HG03066 (cell line): ENCODE measurements around the gene SUCLA2.

ENCODE experiments used
- ATAC-seq: cut with Tn5 transposase; IDR thresholded peaks from one replicate; pipeline ENCODE4 v1.9.1; 2021; ENCODE audit warnings: low read depth; ENCODE audit not compliant: unreplicated experiment

The SUCLA2 gene

GRCh38 chr13:47904891-47905290, 96.2 kb downstream of the SUCLA2 start:
- no peak for ATAC-seq

- ATAC-seq: no peak
Observed at GRCh38 chr13:47904241-47904640, 96.8 kb downstream of the SUCLA2 start.

GRCh38 chr13:47903836-47904235, 97.2 kb downstream of the SUCLA2 start:
- no peak for ATAC-seq

GRCh38 chr13:47901441-47901840, 99.6 kb downstream of the SUCLA2 start:
- no peak for ATAC-seq

GRCh38 chr13:47898080-47898479, 103.0 kb downstream of the SUCLA2 start:
- ATAC-seq: no peak

- ATAC-seq: no peak
Observed at GRCh38 chr13:47897411-47898050, 103.5 kb downstream of the SUCLA2 start.

- ATAC-seq: no peak
Observed at GRCh38 chr13:47896546-47896945, 104.5 kb downstream of the SUCLA2 start.

GRCh38 chr13:47896111-47896510, 105.0 kb downstream of the SUCLA2 start:
- ATAC-seq: no peak

- no peak for ATAC-seq
Observed at GRCh38 chr13:47893527-47893926, 107.5 kb downstream of the SUCLA2 start.
